HL-60 (cell line): ENCODE measurements around the gene TRO.

Experiments
- DNase-seq, 2 experiments: peaks; one replicate each; pipeline ENCODE4 v3.0.0-alpha.2; 2010 to 2020; ENCODE audit warnings: low read depth in 1 of 2, low spot score in 1 of 2
- H3K27ac ChIP-seq: fragments of 250-450 bp; sonication (Bioruptor Pico); replicated peaks from 2 replicates; pipeline ENCODE4 v1.5.1; 2020; ENCODE audit warnings: mild to moderate bottlenecking, moderate library complexity
- H3K27me3 ChIP-seq: fragments of 250-450 bp; sonication (Bioruptor Pico); 2 replicates; pipeline ENCODE4 v1.5.1; 2021; ENCODE audit warnings: mild to moderate bottlenecking, moderate library complexity; ENCODE audit not compliant: insufficient read depth, poor library complexity, severe bottlenecking
- H3K4me3 ChIP-seq: replicated peaks from 2 replicates; pipeline ENCODE4 v1.5.1; 2011; ENCODE audit warnings: mild to moderate bottlenecking, control low read depth, low read length; ENCODE audit not compliant: insufficient read depth
- GABPA ChIP-seq: IDR thresholded peaks from 2 replicates; pipeline ENCODE4 v1.6.1; 2012; ENCODE audit warnings: low read depth
- POLR2AphosphoS5 ChIP-seq: IDR thresholded peaks from 2 replicates; pipeline ENCODE4 v1.6.1; 2012; ENCODE audit warnings: low read depth
- SPI1 ChIP-seq: IDR thresholded peaks from 2 replicates; pipeline ENCODE4 v1.6.1; 2012; ENCODE audit warnings: low read depth, mild to moderate bottlenecking, borderline replicate concordance
- TF ChIP-seq, protein P1 (sequence below): IDR thresholded peaks from one replicate; pipeline ENCODE4 v1.5.1; 2011; ENCODE audit warnings: low read length, control low read depth, inconsistent platforms; ENCODE audit not compliant: insufficient read depth
- TF ChIP-seq, protein P2 (sequence below): IDR thresholded peaks from 2 replicates; pipeline ENCODE4 v1.6.1; 2012; ENCODE audit warnings: low read depth; ENCODE audit not compliant: insufficient replicate concordance

The TRO gene

DNA sequence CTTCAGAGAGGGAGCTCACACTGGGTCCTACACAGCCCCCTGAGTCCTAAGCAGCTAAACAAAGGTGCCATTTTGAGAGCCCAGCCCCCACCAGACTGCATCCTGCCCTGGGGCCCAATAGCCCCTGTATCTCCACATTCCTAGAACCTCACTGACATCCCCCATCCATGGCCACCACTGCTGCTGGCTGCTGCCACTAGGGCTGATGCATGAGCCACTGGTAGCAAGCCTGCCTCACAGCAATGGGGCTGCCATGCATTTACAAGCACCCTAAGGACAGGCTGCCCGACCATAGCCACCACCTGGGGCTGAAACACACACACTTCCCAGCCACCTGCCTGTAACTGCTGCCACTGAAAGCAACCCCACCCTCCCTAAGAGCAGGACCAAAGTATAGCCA lies 26.5 kb upstream of the TRO start:
- Histone ChIP-seq H3K27me3 (no peaks in the 10 kb centered on the region), H3K4me3 (no peak overlapping the region), H3K27ac (no peak overlapping the region)
- no peak for DNase-seq
- TF ChIP-seq, protein P1, sequence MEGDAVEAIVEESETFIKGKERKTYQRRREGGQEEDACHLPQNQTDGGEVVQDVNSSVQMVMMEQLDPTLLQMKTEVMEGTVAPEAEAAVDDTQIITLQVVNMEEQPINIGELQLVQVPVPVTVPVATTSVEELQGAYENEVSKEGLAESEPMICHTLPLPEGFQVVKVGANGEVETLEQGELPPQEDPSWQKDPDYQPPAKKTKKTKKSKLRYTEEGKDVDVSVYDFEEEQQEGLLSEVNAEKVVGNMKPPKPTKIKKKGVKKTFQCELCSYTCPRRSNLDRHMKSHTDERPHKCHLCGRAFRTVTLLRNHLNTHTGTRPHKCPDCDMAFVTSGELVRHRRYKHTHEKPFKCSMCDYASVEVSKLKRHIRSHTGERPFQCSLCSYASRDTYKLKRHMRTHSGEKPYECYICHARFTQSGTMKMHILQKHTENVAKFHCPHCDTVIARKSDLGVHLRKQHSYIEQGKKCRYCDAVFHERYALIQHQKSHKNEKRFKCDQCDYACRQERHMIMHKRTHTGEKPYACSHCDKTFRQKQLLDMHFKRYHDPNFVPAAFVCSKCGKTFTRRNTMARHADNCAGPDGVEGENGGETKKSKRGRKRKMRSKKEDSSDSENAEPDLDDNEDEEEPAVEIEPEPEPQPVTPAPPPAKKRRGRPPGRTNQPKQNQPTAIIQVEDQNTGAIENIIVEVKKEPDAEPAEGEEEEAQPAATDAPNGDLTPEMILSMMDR: no peak
- TF ChIP-seq POLR2AphosphoS5: no peak
- TF ChIP-seq SPI1: no peak
- TF ChIP-seq, protein P2, sequence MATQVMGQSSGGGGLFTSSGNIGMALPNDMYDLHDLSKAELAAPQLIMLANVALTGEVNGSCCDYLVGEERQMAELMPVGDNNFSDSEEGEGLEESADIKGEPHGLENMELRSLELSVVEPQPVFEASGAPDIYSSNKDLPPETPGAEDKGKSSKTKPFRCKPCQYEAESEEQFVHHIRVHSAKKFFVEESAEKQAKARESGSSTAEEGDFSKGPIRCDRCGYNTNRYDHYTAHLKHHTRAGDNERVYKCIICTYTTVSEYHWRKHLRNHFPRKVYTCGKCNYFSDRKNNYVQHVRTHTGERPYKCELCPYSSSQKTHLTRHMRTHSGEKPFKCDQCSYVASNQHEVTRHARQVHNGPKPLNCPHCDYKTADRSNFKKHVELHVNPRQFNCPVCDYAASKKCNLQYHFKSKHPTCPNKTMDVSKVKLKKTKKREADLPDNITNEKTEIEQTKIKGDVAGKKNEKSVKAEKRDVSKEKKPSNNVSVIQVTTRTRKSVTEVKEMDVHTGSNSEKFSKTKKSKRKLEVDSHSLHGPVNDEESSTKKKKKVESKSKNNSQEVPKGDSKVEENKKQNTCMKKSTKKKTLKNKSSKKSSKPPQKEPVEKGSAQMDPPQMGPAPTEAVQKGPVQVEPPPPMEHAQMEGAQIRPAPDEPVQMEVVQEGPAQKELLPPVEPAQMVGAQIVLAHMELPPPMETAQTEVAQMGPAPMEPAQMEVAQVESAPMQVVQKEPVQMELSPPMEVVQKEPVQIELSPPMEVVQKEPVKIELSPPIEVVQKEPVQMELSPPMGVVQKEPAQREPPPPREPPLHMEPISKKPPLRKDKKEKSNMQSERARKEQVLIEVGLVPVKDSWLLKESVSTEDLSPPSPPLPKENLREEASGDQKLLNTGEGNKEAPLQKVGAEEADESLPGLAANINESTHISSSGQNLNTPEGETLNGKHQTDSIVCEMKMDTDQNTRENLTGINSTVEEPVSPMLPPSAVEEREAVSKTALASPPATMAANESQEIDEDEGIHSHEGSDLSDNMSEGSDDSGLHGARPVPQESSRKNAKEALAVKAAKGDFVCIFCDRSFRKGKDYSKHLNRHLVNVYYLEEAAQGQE: no peak
- TF ChIP-seq GABPA: no peak

- TF ChIP-seq, protein P1: no peak
- TF ChIP-seq, protein P2: no peak
- no peak for TF ChIP-seq POLR2AphosphoS5
- TF ChIP-seq SPI1: no peak
- Histone ChIP-seq H3K27ac (no peak overlapping the region), H3K4me3 (no peak overlapping the region), H3K27me3 (no peaks in the 10 kb centered on the region)
- no peak for DNase-seq
These were observed 10.7 kb upstream of the TRO start for GRCh38 chrX:54909941-54910340.

- no peak overlapping the region for H3K27ac ChIP-seq
- no peak for DNase-seq
- peaks cover 6% of the 10 kb centered on the region for H3K27me3 ChIP-seq
- no peak overlapping the region for H3K4me3 ChIP-seq
- TF ChIP-seq GABPA (no peak), POLR2AphosphoS5 (no peak), SPI1 (no peak)
- TF ChIP-seq, protein P2: no peak
- TF ChIP-seq, protein P1: no peak
These were observed 900 bp downstream of the TRO start for GRCh38 chrX:54921427-54922021.
